HepG2 (cell line): ENCODE data around the gene TMC8. TPM values are rescaled to one million over a fixed set of nuclear protein-coding genes. Genes with fewer than 3 reads are reported as not detected.

Source experiments
- CBX2 ChIP-seq, 2 experiments: fragments of 200-600 bp in 1 of 2; sonication (generic); formaldehyde crosslinking in 1 of 2; IDR thresholded peaks; 2 replicates each; pipeline versions ENCODE4 v1.7.0 to v1.8.1; 2018 to 2022; ENCODE audit warnings: low read depth in 2 of 2, low read length in 1 of 2, mild to moderate bottlenecking in 1 of 2, missing genetic modification reagents in 1 of 2
- CHD4 ChIP-seq: fragments of 200-600 bp; sonication (generic); IDR thresholded peaks from 2 replicates; pipeline ENCODE4 v1.7.0; 2017; ENCODE audit warnings: mild to moderate bottlenecking, low read length, borderline replicate concordance
- DZIP1 ChIP-seq: sonication (generic); formaldehyde crosslinking; IDR thresholded peaks from 2 replicates; pipeline ENCODE4 v1.5.0; 2020; ENCODE audit warnings: mild to moderate bottlenecking, missing genetic modification reagents
- EHMT2 ChIP-seq: fragments of 200-600 bp; sonication (generic); IDR thresholded peaks from 2 replicates; pipeline ENCODE4 v1.7.0; 2017; ENCODE audit warnings: antibody characterized with exemption, low read depth, low read length, borderline replicate concordance
- FOXP1 ChIP-seq, 2 experiments: fragments of 450-650 bp in 1 of 2; IDR thresholded peaks; 2 replicates each; pipeline ENCODE4 v1.6.1; 2017 to 2018; ENCODE audit warnings: antibody characterized with exemption in 1 of 2
- GABPA ChIP-seq, 2 experiments: IDR thresholded peaks; 2 replicates each; pipeline ENCODE4 v1.6.1; 2011 to 2016; ENCODE audit warnings: low read depth in 2 of 2, low read length in 1 of 2, missing biosample characterization in 1 of 2, missing genetic modification characterization in 1 of 2
- GPBP1L1 ChIP-seq: sonication (generic); formaldehyde crosslinking; IDR thresholded peaks from 2 replicates; pipeline ENCODE4 v1.5.0; 2020; ENCODE audit warnings: mild to moderate bottlenecking, missing genetic modification reagents
- HNF1B ChIP-seq: sonication (generic); formaldehyde crosslinking; IDR thresholded peaks from 2 replicates; pipeline ENCODE4 v1.5.1; 2020; ENCODE audit warnings: mild to moderate bottlenecking, moderate library complexity, missing genetic modification reagents
- MZF1 ChIP-seq: sonication (generic); formaldehyde crosslinking; IDR thresholded peaks from 2 replicates; pipeline ENCODE4 v1.8.1; 2023; ENCODE audit warnings: mild to moderate bottlenecking, missing genetic modification reagents, borderline replicate concordance
- NONO ChIP-seq, 2 experiments: fragments of 450-650 bp in 1 of 2; sonication (generic) in 1 of 2; formaldehyde crosslinking in 1 of 2; IDR thresholded peaks in 1 of 2; conservative IDR thresholded peaks in 1 of 2; 2 replicates each; pipeline versions ENCODE4 v1.6.1 to v1.8.0; 2017 to 2022; ENCODE audit warnings: mild to moderate bottlenecking in 1 of 2, missing genetic modification reagents in 1 of 2, moderate library complexity in 1 of 2
- PHF8 ChIP-seq: sonication (generic); formaldehyde crosslinking; IDR thresholded peaks from 2 replicates; pipeline ENCODE4 v1.5.0; 2020; ENCODE audit warnings: missing genetic modification reagents
- SOX5 ChIP-seq: IDR thresholded peaks from 2 replicates; pipeline ENCODE4 v1.6.1; 2016; ENCODE audit warnings: borderline replicate concordance
- TOPORS ChIP-seq: sonication (generic); formaldehyde crosslinking; IDR thresholded peaks from 2 replicates; pipeline ENCODE4 v1.8.0; 2023; ENCODE audit warnings: mild to moderate bottlenecking, missing genetic modification reagents
- YEATS2 ChIP-seq: sonication (generic); formaldehyde crosslinking; IDR thresholded peaks from 2 replicates; pipeline ENCODE4 v1.4.0; 2020; ENCODE audit warnings: missing genetic modification reagents, borderline replicate concordance
- ZNF234 ChIP-seq: sonication (generic); formaldehyde crosslinking; conservative IDR thresholded peaks from 2 replicates; pipeline ENCODE4 v1.5.1; 2020; ENCODE audit warnings: mild to moderate bottlenecking, missing genetic modification reagents
- ZNF350 ChIP-seq: sonication (generic); formaldehyde crosslinking; IDR thresholded peaks from 2 replicates; pipeline ENCODE4 v1.4.0; 2020; ENCODE audit warnings: mild to moderate bottlenecking, low read depth, missing genetic modification reagents, borderline replicate concordance
- ZNF746 ChIP-seq: sonication (generic); formaldehyde crosslinking; IDR thresholded peaks from 2 replicates; pipeline ENCODE4 v1.8.0; 2022; ENCODE audit warnings: mild to moderate bottlenecking, missing genetic modification reagents
- ZNF782 ChIP-seq: sonication (generic); formaldehyde crosslinking; IDR thresholded peaks from 2 replicates; pipeline ENCODE4 v1.4.0; 2020; ENCODE audit warnings: missing genetic modification reagents, mild to moderate bottlenecking, borderline replicate concordance
- ZNF792 ChIP-seq: IDR thresholded peaks from 2 replicates; pipeline ENCODE4 v1.6.1; 2016
- ZZZ3 ChIP-seq: sonication (generic); formaldehyde crosslinking; IDR thresholded peaks from 2 replicates; pipeline ENCODE4 v1.4.0; 2020; ENCODE audit warnings: missing genetic modification reagents, mild to moderate bottlenecking, borderline replicate concordance
- polyA plus RNA-seq, 8 experiments: library from polyadenylated mRNA; depleted of rRNA in 3 of 8; stranded (reverse) in 7 of 8; unstranded in 1 of 8; fragments of >200 nt; fragmentation: Illumina TruSeq in 4 of 8; extraction: Trizol in 4 of 8; gene quantifications; 2 replicates each; pipeline versions ENCODE4 v1.2.1 to v1.2.3, GENCODE V29; 2011 to 2016; ENCODE audit warnings: low read depth in 4 of 8, missing spikeins in 1 of 8, mixed read lengths in 1 of 8; ENCODE audit not compliant: insufficient read depth in 1 of 8
- total RNA-seq, 5 experiments: library from RNA; depleted of rRNA; stranded (reverse); fragments of >200 nt; fragmentation: Illumina TruSeq; extraction: Trizol; gene quantifications; 2 replicates each; pipeline ENCODE4 v1.2.3, GENCODE V29; 2016; ENCODE audit warnings: low read depth in 1 of 5
- TF ChIP-seq, protein P1 (sequence below): sonication (generic); formaldehyde crosslinking; IDR thresholded peaks from 2 replicates; pipeline ENCODE4 v1.5.0; 2020; ENCODE audit warnings: missing genetic modification reagents
- TF ChIP-seq, protein P2 (sequence below): IDR thresholded peaks from 2 replicates; pipeline ENCODE4 v1.6.1; 2016

The TMC8 gene
- total and polyA plus RNA-seq, 2 of the 13 experiments (the other 11 are each of a cell fraction or from before 2014, with no cell fraction given), result 0.53 to 7.8 TPM

- no peak for TF ChIP-seq CBX2 (IDR thresholded peaks at IDR 0.05; ENCODE audit: low read depth, low read length)
- TF ChIP-seq CBX2 (CRISPR knock-in tag; IDR thresholded peaks at IDR 0.05; ENCODE audit: low read depth), result 0 out of 2 replicates have a peak, but pooled peaks have one; percentile 12
- TF ChIP-seq SOX5 (CRISPR knock-in tag), result no peak
- TF ChIP-seq GPBP1L1, result no peak
- no peak for TF ChIP-seq PHF8 (CRISPR knock-in tag)
- no peak for TF ChIP-seq ZNF746 (CRISPR knock-in tag)
- no peak for TF ChIP-seq ZZZ3 (CRISPR knock-in tag)
- TF ChIP-seq ZNF350 (CRISPR knock-in tag), result no peak
- no peak for TF ChIP-seq DZIP1 (CRISPR knock-in tag)
- TF ChIP-seq YEATS2 (CRISPR knock-in tag), result no peak
- TF ChIP-seq, protein P1, sequence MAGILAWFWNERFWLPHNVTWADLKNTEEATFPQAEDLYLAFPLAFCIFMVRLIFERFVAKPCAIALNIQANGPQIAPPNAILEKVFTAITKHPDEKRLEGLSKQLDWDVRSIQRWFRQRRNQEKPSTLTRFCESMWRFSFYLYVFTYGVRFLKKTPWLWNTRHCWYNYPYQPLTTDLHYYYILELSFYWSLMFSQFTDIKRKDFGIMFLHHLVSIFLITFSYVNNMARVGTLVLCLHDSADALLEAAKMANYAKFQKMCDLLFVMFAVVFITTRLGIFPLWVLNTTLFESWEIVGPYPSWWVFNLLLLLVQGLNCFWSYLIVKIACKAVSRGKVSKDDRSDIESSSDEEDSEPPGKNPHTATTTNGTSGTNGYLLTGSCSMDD (CRISPR knock-in tag), result no peak
- no peak for TF ChIP-seq NONO (IDR thresholded peaks at IDR 0.05)
- TF ChIP-seq NONO (CRISPR knock-in tag; conservative IDR thresholded peaks at IDR 0.05), result no peak
- TF ChIP-seq ZNF792 (CRISPR knock-in tag), result no peak
- TF ChIP-seq CHD4, result 0 out of 2 replicates have a peak, but pooled peaks have one; percentile 2
- no peak for TF ChIP-seq GABPA (IDR thresholded peaks at IDR 0.05; ENCODE audit: low read depth, low read length)
- peak; percentile 23; the same call in 1 of the 2 replicates for TF ChIP-seq GABPA (CRISPR knock-in tag; IDR thresholded peaks at IDR 0.05; ENCODE audit: low read depth)
- no peak for TF ChIP-seq MZF1 (CRISPR knock-in tag)
- TF ChIP-seq ZNF234 (CRISPR knock-in tag), result no peak
- TF ChIP-seq ZNF782 (CRISPR knock-in tag), result no peak
- 0 out of 2 replicates have a peak, but pooled peaks have one; percentile 46 for TF ChIP-seq TOPORS (CRISPR knock-in tag)
- TF ChIP-seq FOXP1 (IDR thresholded peaks at IDR 0.05), result no peak
- TF ChIP-seq FOXP1 (CRISPR knock-in tag; IDR thresholded peaks at IDR 0.05), result no peak
- no peak for TF ChIP-seq HNF1B (CRISPR knock-in tag)
- TF ChIP-seq EHMT2, result no peak
- TF ChIP-seq, protein P2, sequence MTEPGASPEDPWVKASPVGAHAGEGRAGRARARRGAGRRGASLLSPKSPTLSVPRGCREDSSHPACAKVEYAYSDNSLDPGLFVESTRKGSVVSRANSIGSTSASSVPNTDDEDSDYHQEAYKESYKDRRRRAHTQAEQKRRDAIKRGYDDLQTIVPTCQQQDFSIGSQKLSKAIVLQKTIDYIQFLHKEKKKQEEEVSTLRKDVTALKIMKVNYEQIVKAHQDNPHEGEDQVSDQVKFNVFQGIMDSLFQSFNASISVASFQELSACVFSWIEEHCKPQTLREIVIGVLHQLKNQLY (CRISPR knock-in tag), result no peak
These were observed 4.4 kb downstream of the TMC8 start (continued) for GRCh38 chr17:78134899-78135385.
